Measurements from ENCODE around the gene PRM3. TPM values are rescaled to one million over a fixed set of nuclear protein-coding genes. Genes with fewer than 3 reads are reported as not detected.

PRM3 gene
- total RNA-seq, 1 donor = not detected

DNA sequence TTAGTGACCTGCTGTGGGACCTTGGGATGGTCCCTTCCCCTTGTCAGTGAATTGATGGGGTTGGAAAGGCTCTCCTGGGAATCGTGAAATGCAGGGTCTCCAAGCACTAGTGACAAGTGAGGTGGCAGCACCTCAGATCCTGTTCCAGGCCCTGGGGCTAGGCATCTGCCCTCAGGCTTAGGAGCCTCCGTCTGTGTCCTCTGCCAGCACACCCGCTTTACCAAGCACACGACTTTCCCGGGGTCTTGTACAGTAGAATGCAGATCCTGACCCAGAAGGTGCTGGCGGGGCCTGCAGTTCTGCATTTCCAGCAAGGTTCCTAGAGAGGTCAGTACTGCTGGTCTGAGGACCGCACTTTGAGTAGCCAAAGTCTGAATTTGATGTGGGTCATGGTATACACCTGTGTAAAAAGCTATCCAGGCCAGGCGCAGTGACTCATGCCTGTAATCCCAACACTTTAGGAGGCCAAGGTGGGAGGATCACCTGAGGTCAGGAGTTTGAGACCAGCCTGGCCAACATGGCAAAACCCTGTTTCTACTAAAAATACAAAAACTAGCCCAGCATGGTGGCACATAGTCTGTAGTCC is 41.0 kb upstream of the PRM3 start:
- Histone ChIP-seq H3K9me3 (ENCODE audit: low read depth, low read length) (no peaks in the 10 kb centered on the region), H3K36me3 (ENCODE audit: insufficient read depth, low read length) (no peaks in the 10 kb centered on the region), H3K4me1 (ENCODE audit: insufficient read depth, low read length) (peaks cover 12% of the 10 kb centered on the region), H2AFZ (ENCODE audit: low read length) (no peak overlapping the region), H4K20me1 (ENCODE audit: insufficient read depth, low read length) (no peaks in the 10 kb centered on the region), H3K27me3 (ENCODE audit: insufficient read depth, low read length) (no peaks in the 10 kb centered on the region), H3K27ac (ENCODE audit: low read depth, low read length) (no peak overlapping the region), H3K79me2 (ENCODE audit: insufficient read depth, low read length) (no peaks in the 10 kb centered on the region), H3K4me3 (ENCODE audit: insufficient read depth, low read length) (no peak overlapping the region), H3K4me2 (ENCODE audit: insufficient read depth, low read length) (no peak overlapping the region)
- DNase-seq (ENCODE audit: insufficient read length, low spot score, missing footprints) = no peak
- TF ChIP-seq, protein P1, sequence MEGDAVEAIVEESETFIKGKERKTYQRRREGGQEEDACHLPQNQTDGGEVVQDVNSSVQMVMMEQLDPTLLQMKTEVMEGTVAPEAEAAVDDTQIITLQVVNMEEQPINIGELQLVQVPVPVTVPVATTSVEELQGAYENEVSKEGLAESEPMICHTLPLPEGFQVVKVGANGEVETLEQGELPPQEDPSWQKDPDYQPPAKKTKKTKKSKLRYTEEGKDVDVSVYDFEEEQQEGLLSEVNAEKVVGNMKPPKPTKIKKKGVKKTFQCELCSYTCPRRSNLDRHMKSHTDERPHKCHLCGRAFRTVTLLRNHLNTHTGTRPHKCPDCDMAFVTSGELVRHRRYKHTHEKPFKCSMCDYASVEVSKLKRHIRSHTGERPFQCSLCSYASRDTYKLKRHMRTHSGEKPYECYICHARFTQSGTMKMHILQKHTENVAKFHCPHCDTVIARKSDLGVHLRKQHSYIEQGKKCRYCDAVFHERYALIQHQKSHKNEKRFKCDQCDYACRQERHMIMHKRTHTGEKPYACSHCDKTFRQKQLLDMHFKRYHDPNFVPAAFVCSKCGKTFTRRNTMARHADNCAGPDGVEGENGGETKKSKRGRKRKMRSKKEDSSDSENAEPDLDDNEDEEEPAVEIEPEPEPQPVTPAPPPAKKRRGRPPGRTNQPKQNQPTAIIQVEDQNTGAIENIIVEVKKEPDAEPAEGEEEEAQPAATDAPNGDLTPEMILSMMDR (IDR thresholded peaks at IDR 0.05; ENCODE audit: extremely low read depth, low read depth, low read length) = no peak

DNA sequence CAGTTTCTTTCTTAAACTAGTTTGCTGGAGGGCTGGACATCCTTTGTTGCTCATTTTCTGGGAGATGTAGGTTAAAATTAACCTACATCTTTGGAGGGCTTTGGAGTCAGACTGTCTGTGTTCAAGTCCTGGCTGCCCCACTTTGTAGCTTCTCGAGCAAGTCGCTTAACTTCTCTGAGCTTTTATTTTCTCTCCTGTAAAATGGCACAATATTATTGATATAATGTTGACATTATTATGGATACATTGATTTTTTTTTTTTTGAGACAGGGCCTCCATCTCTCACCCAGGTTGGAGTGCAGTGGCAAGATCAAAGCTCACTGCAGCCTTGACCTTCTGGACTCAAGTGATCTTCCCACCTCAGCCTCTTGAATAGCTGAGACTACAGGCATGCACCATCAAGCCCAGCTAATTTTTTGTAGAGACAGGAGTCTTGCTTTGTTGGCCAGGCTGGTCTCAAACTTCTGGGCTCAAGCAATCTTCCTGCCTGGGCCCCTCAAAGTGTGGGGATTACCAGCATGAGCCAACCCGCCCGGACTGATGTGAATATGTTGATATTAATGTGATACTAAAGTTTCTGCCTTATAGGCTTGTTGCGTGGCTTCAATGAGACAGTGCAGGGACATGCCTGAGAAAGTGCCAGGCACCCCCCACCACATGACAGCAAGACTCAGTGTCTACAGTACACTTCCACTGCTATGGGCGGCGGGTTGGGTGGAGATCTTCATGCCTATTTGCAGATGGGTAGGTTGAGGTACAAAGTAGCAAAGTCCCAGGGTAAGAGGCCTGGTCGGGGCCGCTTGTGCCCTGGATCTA is 40.3 kb upstream of the PRM3 start:
- Histone ChIP-seq H3K79me2 (ENCODE audit: insufficient read depth, low read length) (no peaks in the 10 kb centered on the region), H3K4me2 (ENCODE audit: insufficient read depth, low read length) (no peak overlapping the region), H3K4me1 (ENCODE audit: insufficient read depth, low read length) (peaks cover 12% of the 10 kb centered on the region), H3K36me3 (ENCODE audit: insufficient read depth, low read length) (no peaks in the 10 kb centered on the region), H3K27me3 (ENCODE audit: insufficient read depth, low read length) (no peaks in the 10 kb centered on the region), H3K4me3 (ENCODE audit: insufficient read depth, low read length) (no peak overlapping the region), H3K27ac (ENCODE audit: low read depth, low read length) (no peak overlapping the region), H2AFZ (ENCODE audit: low read length) (no peak overlapping the region), H4K20me1 (ENCODE audit: insufficient read depth, low read length) (no peaks in the 10 kb centered on the region), H3K9me3 (ENCODE audit: low read depth, low read length) (no peaks in the 10 kb centered on the region)
- TF ChIP-seq, protein P1 (IDR thresholded peaks at IDR 0.05; ENCODE audit: extremely low read depth, low read depth, low read length) = no peak
- DNase-seq (ENCODE audit: insufficient read length, low spot score, missing footprints) = peak; percentile 55

DNA sequence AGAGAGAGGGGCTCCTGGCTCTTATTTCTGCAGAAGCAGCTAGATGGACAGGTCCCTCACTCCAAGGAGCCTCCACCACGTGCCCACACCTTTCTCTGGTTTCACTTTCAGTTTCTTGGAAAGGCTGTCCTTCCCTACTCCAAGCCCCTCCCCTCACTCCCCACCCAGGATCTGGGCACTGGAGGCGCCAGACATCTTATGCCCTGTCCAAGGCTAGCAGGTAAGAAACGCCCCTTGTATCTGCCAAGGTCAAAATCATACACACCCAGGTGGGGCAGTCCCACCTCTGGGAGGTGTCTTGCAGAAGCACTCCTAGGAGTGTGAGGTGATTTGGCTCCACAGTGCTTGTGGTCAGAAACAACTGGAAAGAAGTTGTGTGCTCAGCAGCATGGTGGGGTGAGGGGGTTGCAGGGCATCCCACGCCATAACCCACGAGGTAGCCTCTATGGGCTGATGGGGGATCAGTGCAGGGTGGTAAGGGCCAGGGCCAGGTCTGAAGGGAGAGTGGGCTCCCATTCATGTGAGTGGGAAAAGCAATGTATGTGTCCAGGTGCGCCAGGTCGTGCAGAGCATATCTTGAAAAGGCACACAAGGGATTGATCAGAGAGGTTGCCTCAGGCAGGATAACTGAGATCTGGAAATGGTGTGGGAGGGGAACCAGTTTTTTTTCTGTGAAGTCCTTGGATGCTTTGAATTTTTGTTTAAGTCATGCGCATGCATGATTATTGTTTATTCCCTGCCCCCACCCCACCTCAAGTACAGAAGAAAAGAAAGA is 39.5 kb upstream of the PRM3 start:
- peaks cover 12% of the 10 kb centered on the region for H3K4me1 ChIP-seq (ENCODE audit: insufficient read depth, low read length)
- peak overlapping the region; percentile 32 for H3K4me2 ChIP-seq (ENCODE audit: insufficient read depth, low read length)
- H3K9me3 ChIP-seq (ENCODE audit: low read depth, low read length) = no peaks in the 10 kb centered on the region
- H3K36me3 ChIP-seq (ENCODE audit: insufficient read depth, low read length) = no peaks in the 10 kb centered on the region
- no peaks in the 10 kb centered on the region for H3K27me3 ChIP-seq (ENCODE audit: insufficient read depth, low read length)
- no peak overlapping the region for H3K27ac ChIP-seq (ENCODE audit: low read depth, low read length)
- H4K20me1 ChIP-seq (ENCODE audit: insufficient read depth, low read length) = no peaks in the 10 kb centered on the region
- peak; percentile 55 for DNase-seq (ENCODE audit: insufficient read length, low spot score, missing footprints)
- H3K79me2 ChIP-seq (ENCODE audit: insufficient read depth, low read length) = no peaks in the 10 kb centered on the region
- H2AFZ ChIP-seq (ENCODE audit: low read length) = no peak overlapping the region
- H3K4me3 ChIP-seq (ENCODE audit: insufficient read depth, low read length) = no peak overlapping the region
- TF ChIP-seq, protein P1 (IDR thresholded peaks at IDR 0.05; ENCODE audit: extremely low read depth, low read depth, low read length) = no peak
